Fibroblast of lung (primary cell): ENCODE results near the gene TNK2. TPM values are rescaled to one million over a fixed set of nuclear protein-coding genes. Genes with fewer than 3 reads are reported as not detected.
"Not testable (repeated sequence)": the region's sequence is repeated elsewhere in the genome, so short reads cannot be mapped to it uniquely, and the experiment has no call there.

Experiments used
- DNase-seq, 2 donors: peaks; one replicate each; pipeline versions ENCODE4 v3.0.0 to v3.0.0-alpha.2; 2010; ENCODE audit warnings: low read depth in 2 of 2
- H2AFZ ChIP-seq: 2 replicates; pipeline ENCODE4 v1.5.1; 2012; ENCODE audit warnings: low read length, control low read depth, inconsistent platforms
- H3K27ac ChIP-seq: 2 replicates; pipeline ENCODE4 v1.5.1; 2011; ENCODE audit warnings: low read length, control low read depth; ENCODE audit not compliant: insufficient read depth
- H3K27me3 ChIP-seq: 2 replicates; pipeline ENCODE4 v1.5.1; 2011; ENCODE audit warnings: mild to moderate bottlenecking, low read length; ENCODE audit not compliant: control insufficient read depth, insufficient read depth
- H3K36me3 ChIP-seq: 2 replicates; pipeline ENCODE4 v1.5.1; 2011; ENCODE audit warnings: low read length; ENCODE audit not compliant: control insufficient read depth, insufficient read depth
- H3K4me1 ChIP-seq: 2 replicates; pipeline ENCODE4 v1.5.1; 2011; ENCODE audit warnings: low read length; ENCODE audit not compliant: control insufficient read depth, insufficient read depth; ENCODE audit errors: extremely low read depth
- H3K4me2 ChIP-seq: 2 replicates; pipeline ENCODE4 v1.5.1; 2011; ENCODE audit warnings: low read length, control low read depth; ENCODE audit not compliant: insufficient read depth; ENCODE audit errors: extremely low read depth
- H3K4me3 ChIP-seq, 4 experiments: fragments of 200-600 bp in 1 of 4; sonication (generic) in 1 of 4; replicated peaks in 1 of 4; 2 replicates each; pipeline ENCODE4 v1.5.1; 2011 to 2016; ENCODE audit warnings: low read length in 4 of 4, low read depth in 3 of 4, mild to moderate bottlenecking in 3 of 4, control low read depth in 2 of 4, inconsistent platforms in 1 of 4, mixed read lengths in 1 of 4; ENCODE audit not compliant: insufficient read depth in 1 of 4; ENCODE audit errors: control extremely low read depth in 1 of 4
- H3K79me2 ChIP-seq: 2 replicates; pipeline ENCODE4 v1.5.1; 2012; ENCODE audit warnings: mild to moderate bottlenecking, low read length, inconsistent platforms; ENCODE audit not compliant: control insufficient read depth, insufficient read depth
- H3K9ac ChIP-seq: 2 replicates; pipeline ENCODE4 v1.5.1; 2011; ENCODE audit warnings: mild to moderate bottlenecking, low read length, control low read depth; ENCODE audit not compliant: insufficient read depth
- H3K9me3 ChIP-seq: 2 replicates; pipeline ENCODE4 v1.5.1; 2012; ENCODE audit warnings: low read depth, low read length; ENCODE audit not compliant: control insufficient read depth, insufficient read depth
- H4K20me1 ChIP-seq: 2 replicates; pipeline ENCODE4 v1.5.1; 2011; ENCODE audit warnings: low read length; ENCODE audit not compliant: control insufficient read depth, insufficient read depth; ENCODE audit errors: extremely low read depth
- CTCF ChIP-seq, 2 donors: IDR thresholded peaks in 1 of 2; conservative IDR thresholded peaks in 1 of 2; 1 replicate in 1 of 2; 2 replicates in 1 of 2; pipeline ENCODE4 v1.5.1; 2011 to 2012; ENCODE audit warnings: low read length in 2 of 2, control low read depth in 1 of 2, inconsistent platforms in 1 of 2, low read depth in 1 of 2, mild to moderate bottlenecking in 1 of 2
- EZH2 ChIP-seq: IDR thresholded peaks from 2 replicates; pipeline ENCODE4 v1.5.1; 2012; ENCODE audit warnings: low read length, control low read depth, mild to moderate bottlenecking; ENCODE audit errors: missing control alignments
- polyA plus RNA-seq, 2 donors: library from polyadenylated mRNA; depleted of rRNA in 1 of 2; stranded (reverse) in 1 of 2; unstranded in 1 of 2; fragments of >200 nt; gene quantifications; 2 replicates each; pipeline ENCODE4 v1.2.1, GENCODE V29; 2011 to 2012; ENCODE audit warnings: missing spikeins in 1 of 2
- total RNA-seq: library from RNA; depleted of rRNA; stranded (reverse); fragments of >200 nt; gene quantifications from 2 replicates; pipeline ENCODE4 v1.2.1, GENCODE V29; 2014

The TNK2 gene
- total and polyA plus RNA-seq, 2 donors (not counting 1 experiment from before 2014, with no cell fraction given) = 2.5 to 10.7 TPM

DNA sequence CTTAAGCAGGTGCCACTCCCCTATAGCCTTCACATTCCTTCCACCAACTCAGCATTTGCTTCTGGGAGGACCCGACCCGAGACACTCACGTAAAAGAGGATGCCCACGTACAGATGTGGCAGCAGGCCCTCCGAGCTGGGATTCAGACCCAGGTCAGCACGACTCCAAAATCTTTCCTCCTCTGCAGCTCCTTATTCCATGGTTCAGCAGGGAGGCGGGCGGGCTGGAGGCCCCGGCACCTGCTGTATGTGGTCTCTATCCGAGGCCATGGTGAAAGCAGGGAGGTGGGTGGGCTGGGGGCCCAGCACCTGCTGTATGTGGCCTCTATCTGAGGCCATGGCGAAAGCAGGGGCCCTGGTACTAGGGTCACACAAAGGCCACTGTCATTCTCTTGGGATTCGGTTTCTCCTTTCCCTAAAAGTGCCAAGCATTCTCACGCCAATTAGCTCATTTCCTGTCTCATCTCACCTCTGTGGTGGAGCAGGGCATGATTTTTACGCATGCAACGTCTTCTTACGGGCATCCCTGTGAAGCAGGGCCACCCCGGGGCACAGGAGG lies 90.7 kb downstream of the TNK2 start:
- no peaks in the 10 kb centered on the region for H3K9me3 ChIP-seq
- no peak overlapping the region for H3K4me2 ChIP-seq
- no peaks in the 10 kb centered on the region for H3K4me1 ChIP-seq
- H3K79me2 ChIP-seq = no peaks in the 10 kb centered on the region
- no peak overlapping the region for H3K9ac ChIP-seq
- TF ChIP-seq CTCF (conservative IDR thresholded peaks at IDR 0.05 in 1 of 2, IDR thresholded peaks at IDR 0.05 in 1 of 2; ENCODE audit: low read depth in 1 of 2, low read length in 2 of 2) (no peak), EZH2 (no peak)
- no peaks in the 10 kb centered on the region for H3K36me3 ChIP-seq
- H3K4me3 ChIP-seq = no peak overlapping the region
- H2AFZ ChIP-seq = no peak overlapping the region
- no peak overlapping the region for H3K27ac ChIP-seq
- no peaks in the 10 kb centered on the region for H4K20me1 ChIP-seq
- H3K27me3 ChIP-seq = no peaks in the 10 kb centered on the region
- no peak for DNase-seq

- H3K4me3 ChIP-seq, H3K79me2 ChIP-seq, H3K27me3 ChIP-seq, H3K36me3 ChIP-seq, H3K9me3 ChIP-seq, H2AFZ ChIP-seq, H3K4me2 ChIP-seq, H3K27ac ChIP-seq, H3K4me1 ChIP-seq, H3K9ac ChIP-seq, DNase-seq, H4K20me1 ChIP-seq: not testable (repeated sequence)
These were observed 92.0 kb downstream of the TNK2 start for GRCh38 chr3:195816276-195816913.

GRCh38 chr3:195815169-195815771 lies 93.1 kb downstream of the TNK2 start:
- Histone ChIP-seq H3K36me3 (no peaks in the 10 kb centered on the region), H4K20me1 (no peaks in the 10 kb centered on the region), H3K4me2 (no peak overlapping the region), H3K9ac (no peak overlapping the region), H2AFZ (no peak overlapping the region), H3K79me2 (no peaks in the 10 kb centered on the region), H3K27me3 (no peaks in the 10 kb centered on the region), H3K4me1 (no peaks in the 10 kb centered on the region), H3K4me3 (no peak overlapping the region), H3K27ac (no peak overlapping the region), H3K9me3 (no peaks in the 10 kb centered on the region)
- TF ChIP-seq CTCF (conservative IDR thresholded peaks at IDR 0.05 in 1 of 2, IDR thresholded peaks at IDR 0.05 in 1 of 2; ENCODE audit: low read depth in 1 of 2, low read length in 2 of 2) (no peak), EZH2 (no peak)
- peak in 1 of 2 donors; percentile 59 for DNase-seq
